ENCODE results near the gene SNX14.
"Not testable (repeated sequence)": the region's sequence is repeated elsewhere in the genome, so short reads cannot be mapped to it uniquely, and the experiment has no call there.

SNX14 gene

DNA sequence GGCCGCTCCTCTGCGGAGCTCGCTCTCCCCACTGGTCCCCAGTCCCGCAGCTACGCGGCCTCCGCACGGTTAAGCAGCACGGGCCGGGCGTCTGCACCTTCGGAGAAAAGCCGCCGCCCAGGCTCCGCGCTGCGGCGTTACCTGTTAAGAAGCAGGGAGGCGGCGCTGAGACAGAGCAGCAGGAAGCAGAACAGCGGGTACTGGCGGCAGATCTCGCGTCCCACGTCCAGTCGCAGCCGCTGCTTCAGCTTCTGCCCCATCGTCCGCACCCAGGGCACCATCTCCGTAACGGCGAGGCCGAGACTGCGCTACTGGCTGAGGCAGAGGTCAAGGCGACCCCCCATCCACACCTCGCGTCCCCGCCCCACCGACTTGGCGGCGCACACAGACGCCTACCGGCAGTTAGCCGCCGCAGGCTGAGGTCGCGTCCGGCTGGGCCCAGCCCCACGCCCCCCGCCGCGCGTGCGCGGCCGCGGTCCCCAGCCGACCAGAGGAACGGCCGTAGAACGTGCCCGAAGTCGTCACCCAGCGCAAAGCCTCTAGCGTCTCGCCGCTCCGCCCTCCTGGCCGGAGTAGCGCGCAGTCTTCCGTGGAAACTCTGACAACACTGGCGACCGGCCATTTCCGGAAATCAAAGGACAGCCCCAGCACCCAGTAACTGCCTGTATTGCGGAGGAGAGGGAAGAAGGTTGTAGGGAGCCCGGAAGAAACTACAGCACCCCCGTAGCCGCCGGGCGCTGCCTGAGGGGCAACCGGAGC, at the start of gene SNX14:
Gene SNX14, minus strand, starts transcription at position 421 of the 759 bp plus-strand sequence. Its CDS starts 140 bp downstream, at position 281.
- peak; percentile 56 to 93 (median 86) for DNase-seq

DNA sequence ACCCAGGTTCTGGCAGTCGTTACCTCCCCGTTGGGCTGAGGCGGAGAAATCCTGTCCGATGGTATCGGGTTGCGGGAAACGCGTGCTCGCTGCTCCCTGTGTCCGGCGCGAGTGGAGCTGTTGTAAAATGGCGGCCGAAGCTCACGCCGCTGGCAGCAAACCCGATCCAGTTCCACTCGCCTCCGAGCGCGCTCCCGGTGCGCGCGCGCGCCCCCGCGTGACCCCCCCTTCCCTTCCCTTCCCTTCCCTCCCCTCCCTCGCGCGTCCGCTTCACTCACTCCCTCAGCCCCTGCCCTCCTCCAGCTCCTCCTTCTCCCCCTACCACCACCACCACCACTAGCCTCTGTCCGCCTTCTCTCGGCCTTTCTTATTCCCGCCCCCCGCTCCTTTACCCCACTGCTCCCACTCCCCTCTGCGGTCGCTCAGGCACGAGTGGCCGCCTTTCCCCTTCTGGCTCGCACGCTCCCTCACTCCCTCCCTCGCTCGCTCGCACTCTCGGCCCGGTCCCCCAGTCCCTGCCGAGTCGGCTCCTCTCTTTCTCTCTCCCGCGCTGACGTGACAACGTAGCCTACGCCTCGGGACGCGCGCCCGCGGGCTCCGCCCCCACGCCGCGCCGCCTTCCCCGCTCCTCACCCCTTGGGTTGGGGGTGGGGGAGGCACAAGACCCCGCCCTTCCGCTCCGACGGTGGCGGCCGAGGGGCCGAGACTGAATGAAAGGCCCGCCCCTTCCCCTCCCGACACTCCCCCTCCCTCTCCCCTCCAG, 49.3 kb upstream of the SNX14 start, which contains the start of gene SYNCRIP:
Gene SYNCRIP, minus strand, starts transcription at position 113 of the 763 bp plus-strand sequence. CDS start 1,447 bp downstream, outside the sequence.
- peak; percentile 89 to 99 (median 97) for DNase-seq

DNA sequence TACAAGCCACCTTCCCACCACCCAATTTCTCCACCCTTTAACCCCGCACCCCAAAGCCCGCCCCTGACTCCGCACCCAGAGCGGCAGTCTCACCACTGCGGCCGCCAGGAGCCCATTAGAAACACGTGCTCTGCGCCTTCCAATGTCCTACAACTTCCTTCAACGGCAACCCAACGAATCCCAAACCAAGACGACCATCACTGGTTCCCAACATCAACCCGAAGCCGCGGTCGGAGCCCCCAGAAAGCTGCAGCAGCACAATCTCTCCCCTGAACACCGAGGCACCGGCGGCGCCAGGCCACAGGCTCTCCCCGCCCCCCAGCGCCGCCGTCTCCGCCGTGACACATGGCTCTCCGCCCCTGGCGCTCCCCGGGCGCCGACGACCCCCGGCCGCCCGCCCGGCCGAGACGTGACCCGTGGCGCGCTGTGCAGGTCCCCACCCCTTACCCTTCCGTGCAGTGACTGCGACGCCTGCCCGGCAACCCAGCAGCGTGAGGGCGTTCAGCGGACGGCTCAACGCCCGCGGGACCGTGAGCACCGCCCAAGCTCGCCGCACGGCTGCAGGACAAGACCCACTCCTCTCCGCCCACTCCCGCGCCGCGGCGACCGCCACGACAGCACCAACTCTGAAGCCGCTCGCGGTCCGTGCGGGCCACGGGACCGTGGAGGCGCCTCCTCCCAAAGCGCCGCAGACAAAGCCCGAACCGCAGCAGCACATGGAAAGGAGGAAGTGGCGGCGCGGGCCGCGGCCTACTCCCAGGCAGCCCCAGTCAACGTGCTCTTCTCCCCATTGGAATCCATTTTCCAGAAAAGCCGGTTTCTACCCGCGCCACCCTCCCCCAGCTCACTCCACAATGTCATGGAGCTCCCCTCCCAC, 48.5 kb upstream of the SNX14 start:
- peak in 46 of 51 donors; percentile 4 to 71 (median 48) for DNase-seq

DNA sequence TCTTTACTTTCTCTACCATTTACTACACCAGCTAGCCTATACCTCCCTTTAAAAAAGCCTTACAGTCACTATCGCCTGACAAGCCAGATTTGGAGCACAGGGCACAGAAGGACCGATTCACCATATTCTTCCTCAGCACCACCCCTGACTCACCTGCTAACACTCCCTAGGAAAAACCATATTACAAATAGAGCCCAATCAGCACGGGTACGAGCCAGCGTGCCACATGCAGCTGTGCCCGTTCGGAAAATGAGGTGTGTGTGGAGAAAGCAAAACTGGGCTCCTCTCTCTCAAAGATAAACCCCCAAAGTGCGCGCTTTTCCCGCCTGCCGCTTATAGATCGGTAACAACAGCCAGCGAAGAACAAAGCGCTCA, 47.9 kb upstream of the SNX14 start:
- DNase-seq = peak in 1 of 51 donors; percentile 30

- DNase-seq = no peak
Measured at GRCh38 chr6:85640821-85641220, 47.2 kb upstream of the SNX14 start.

GRCh38 chr6:85637579-85637978, 43.9 kb upstream of the SNX14 start:
- no peak for DNase-seq

GRCh38 chr6:85632164-85632942, 38.7 kb upstream of the SNX14 start:
- no peak for DNase-seq

GRCh38 chr6:85631117-85631516, 37.5 kb upstream of the SNX14 start:
- not testable (repeated sequence) for DNase-seq

DNA sequence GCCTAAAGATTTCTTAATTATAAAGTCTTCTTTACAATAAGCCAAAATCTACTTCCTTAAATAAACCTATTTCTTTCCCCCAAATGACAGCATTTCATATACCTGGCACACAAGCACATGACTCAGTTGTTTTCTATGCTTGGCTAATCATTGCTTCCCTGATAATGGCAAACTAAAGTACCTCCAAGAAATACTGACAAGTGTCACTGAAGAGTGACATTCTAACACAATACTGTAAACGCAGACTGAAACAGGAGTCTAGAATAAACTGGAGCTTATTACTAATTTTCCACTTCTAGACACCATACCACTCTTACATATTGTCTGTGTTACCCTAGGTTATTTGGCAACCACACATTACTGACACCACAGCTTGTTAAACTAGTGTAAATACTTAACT, 34.7 kb upstream of the SNX14 start:
- DNase-seq = no peak

- DNase-seq = no peak
Measured at GRCh38 chr6:85620308-85620707, 26.6 kb upstream of the SNX14 start.

GRCh38 chr6:85614780-85615179, 21.1 kb upstream of the SNX14 start:
- DNase-seq = no peak

DNA sequence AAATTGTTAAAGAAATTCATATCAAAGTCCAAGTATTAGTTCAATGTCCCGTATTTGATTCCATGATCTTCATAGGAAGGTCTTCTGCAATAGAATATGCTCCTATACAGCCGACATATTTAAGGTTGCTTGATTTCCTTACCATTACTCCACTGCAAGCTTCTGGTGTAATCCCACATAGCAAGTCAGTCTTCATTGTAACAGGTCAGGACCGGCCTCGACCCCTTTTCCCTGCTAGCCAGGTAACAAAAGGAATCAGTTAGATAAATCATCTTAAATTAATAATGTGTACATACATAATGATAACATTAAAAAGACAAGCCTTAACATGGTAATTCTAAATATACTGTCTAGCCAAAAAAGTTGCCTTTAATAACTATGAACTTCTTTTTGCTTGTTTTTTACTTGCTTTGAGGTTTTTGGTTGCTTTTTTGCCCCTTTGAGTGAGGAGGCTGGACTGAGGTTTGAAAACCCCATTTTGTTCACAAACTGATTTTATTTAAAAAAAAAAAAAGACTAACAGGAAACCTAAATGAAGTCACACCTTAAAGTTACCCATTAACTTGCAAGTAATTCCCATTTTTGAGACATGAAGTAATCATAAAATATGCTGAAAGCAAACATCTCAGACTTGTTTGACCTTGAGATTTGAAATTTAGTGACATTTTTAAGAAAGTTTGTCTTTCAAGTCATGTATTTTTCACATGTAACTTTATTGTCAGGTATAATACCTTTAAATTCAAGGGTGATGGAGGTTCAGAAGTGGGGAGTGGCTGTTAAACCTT, 19.2 kb upstream of the SNX14 start:
- no peak for DNase-seq

- no peak for DNase-seq
Measured at GRCh38 chr6:85610182-85610895, 16.7 kb upstream of the SNX14 start.

- DNase-seq = no peak
Measured at GRCh38 chr6:85602100-85602499, 8.4 kb upstream of the SNX14 start.

DNA sequence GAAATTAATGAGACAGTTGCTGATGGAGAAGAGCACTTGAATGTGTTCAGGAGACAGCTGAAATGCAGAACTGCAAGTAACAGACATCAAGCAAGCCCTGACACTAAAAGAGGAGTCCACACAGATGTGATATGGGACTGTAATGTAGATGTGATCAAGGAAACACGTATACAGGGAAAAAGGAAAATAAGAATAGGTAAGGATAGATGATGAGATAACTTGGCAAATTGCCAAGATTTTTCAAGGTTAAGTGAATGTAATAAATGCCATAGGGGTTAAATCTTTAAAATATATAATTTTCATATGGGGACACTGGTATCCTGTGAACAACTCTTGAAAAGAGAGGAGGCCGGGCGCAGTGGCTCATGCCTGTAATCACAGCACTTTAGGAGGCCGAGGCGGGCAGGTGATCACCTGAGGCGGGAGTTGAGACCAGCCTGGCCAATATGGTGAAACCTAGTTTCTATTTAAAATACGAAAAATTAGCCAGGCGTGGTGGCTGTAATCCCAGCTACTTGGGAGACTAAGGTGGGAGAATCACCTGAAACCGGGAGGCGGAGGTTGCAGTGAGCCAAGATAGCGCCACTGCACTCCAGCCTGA, 7.2 kb upstream of the SNX14 start:
- no peak for DNase-seq

DNA sequence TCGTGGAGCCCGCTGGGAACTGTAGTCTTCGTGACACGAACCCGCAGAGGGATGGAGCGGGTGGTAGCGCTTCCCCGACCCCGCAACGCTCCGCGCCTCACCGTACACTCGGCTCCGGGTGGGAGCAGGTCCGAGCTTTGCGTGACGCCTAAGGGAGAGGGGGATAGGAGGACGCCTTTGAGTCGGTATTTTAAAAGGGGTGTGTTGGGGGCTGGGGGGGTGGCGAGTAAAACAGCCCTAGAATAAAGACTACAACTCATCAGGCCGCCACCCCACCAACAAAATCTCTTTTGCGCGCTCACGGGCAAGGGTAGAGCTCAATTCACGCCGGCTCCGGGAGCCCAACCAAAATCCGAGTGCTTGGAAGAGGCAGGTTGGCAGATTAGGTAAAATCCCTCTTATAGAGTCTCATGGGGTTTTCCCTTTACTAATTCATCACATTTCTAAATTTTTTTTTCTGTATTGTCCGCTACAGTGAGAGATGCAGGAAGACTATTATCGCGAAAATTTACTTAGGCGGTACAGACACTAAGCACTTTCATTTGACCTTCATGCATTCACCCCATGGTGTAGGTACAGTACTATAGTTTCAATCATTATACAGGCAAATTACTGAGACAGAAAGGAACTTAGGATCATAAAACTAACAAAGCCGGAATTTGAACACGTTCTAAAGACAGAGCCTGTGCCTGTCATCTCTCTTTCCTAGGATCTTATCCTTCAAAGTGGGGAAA, 706 bp upstream of the SNX14 start:
- peak in 6 of 51 donors; percentile 30 to 62 (median 48) for DNase-seq

DNA sequence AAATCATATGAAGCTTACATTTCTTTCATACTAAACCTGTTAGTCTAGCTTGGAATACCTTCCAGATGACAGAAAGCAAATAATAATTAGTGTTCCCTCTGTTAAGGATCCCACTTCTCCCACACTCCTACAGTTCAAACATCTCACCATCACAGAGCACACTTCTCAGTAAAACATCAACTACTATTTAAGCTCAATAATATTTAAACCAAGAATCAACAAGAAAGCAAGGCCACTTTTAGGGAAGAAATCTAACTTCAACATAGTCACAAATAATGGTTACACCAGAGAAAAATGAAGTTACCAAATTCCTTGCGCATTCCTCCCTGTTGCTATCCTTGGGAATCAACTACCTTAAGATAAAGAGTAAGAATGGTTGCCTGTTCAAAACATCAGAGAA, 1.6 kb downstream of the SNX14 start:
- DNase-seq = no peak

DNA sequence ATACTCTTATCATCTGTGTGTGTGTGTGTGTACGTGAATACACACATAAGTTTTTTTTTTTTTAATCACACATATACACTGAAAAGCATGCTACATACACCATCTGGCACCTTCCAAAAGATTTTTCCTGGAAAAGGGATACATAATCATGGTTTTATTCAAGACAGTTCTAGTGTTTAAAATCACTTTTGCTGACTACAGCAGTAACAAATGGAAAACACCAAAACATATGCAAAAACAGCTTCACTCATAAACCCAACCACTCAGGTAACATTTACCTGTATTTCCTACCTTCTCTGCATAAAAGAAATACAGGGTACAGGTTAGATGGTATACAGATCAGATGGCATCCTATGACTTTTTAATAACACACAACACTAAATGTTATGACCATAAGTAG, 2.5 kb downstream of the SNX14 start:
- DNase-seq = no peak
